ENCODE results near the gene CCDC154.

CCDC154 gene

GRCh38 chr16:1435921-1436697, 8.2 kb downstream of the CCDC154 start:
- no peak for DNase-seq

GRCh38 chr16:1434644-1435592, 9.4 kb downstream of the CCDC154 start:
- DNase-seq = no peak

GRCh38 chr16:1433756-1434155, 10.6 kb downstream of the CCDC154 start:
- no peak for DNase-seq

- no peak for DNase-seq
Measured at GRCh38 chr16:1433263-1433560, 11.1 kb downstream of the CCDC154 start.

GRCh38 chr16:1432388-1433262, 11.7 kb downstream of the CCDC154 start:
- no peak for DNase-seq

GRCh38 chr16:1431497-1432270, 12.7 kb downstream of the CCDC154 start:
- no peak for DNase-seq

- DNase-seq = no peak
Measured at GRCh38 chr16:1430759-1431496, 13.4 kb downstream of the CCDC154 start, which contains the start of gene PERCC1. Gene PERCC1, plus strand, starts transcription at chr16:1431078. Its CDS starts 1,516 bp downstream, at chr16:1432594.

- no peak for DNase-seq
Measured at GRCh38 chr16:1430214-1430758, 14.1 kb downstream of the CCDC154 start.

- no peak for DNase-seq
Measured at GRCh38 chr16:1429631-1430030, 14.7 kb downstream of the CCDC154 start.

GRCh38 chr16:1429012-1429411, 15.3 kb downstream of the CCDC154 start:
- no peak for DNase-seq

GRCh38 chr16:1428511-1428910, 15.8 kb downstream of the CCDC154 start:
- peak; percentile 45 for DNase-seq

GRCh38 chr16:1427473-1428461, 16.6 kb downstream of the CCDC154 start:
- no peak for DNase-seq

GRCh38 chr16:1426734-1427471, 17.5 kb downstream of the CCDC154 start:
- DNase-seq = no peak

GRCh38 chr16:1425616-1426370, 18.6 kb downstream of the CCDC154 start:
- no peak for DNase-seq

GRCh38 chr16:1424028-1424427, 20.3 kb downstream of the CCDC154 start:
- DNase-seq = no peak

GRCh38 chr16:1422076-1422475, 22.3 kb downstream of the CCDC154 start:
- no peak for DNase-seq

GRCh38 chr16:1420111-1420539, 24.2 kb downstream of the CCDC154 start:
- no peak for DNase-seq

- no peak for DNase-seq
Measured at GRCh38 chr16:1416521-1416941, 27.8 kb downstream of the CCDC154 start.
